Effector memory CD4-positive, alpha-beta T cell (primary cell): Measurements from ENCODE around the gene CNTFR.
A peak's percentile ranks its signal among the peaks of the same experiment; 100 is the strongest.
"Not testable (repeated sequence)": the region's sequence is repeated elsewhere in the genome, so short reads cannot be mapped to it uniquely, and the experiment has no call there.

ENCODE experiments used
- DNase-seq, 3 donors: peaks; one replicate each; pipeline ENCODE4 v3.0.0-alpha.2; 2020
- H3K27ac ChIP-seq: 2 replicates; pipeline ENCODE4 v1.7.0; 2013; ENCODE audit warnings: mild to moderate bottlenecking, low read length, moderate library complexity; ENCODE audit not compliant: insufficient read depth, poor library complexity, severe bottlenecking
- H3K27me3 ChIP-seq: replicated peaks from 2 replicates; pipeline ENCODE4 v1.7.0; 2013; ENCODE audit warnings: mild to moderate bottlenecking, low read length; ENCODE audit not compliant: insufficient read depth, control insufficient read depth, poor library complexity, severe bottlenecking
- H3K36me3 ChIP-seq: 2 replicates; pipeline ENCODE4 v1.7.0; 2013; ENCODE audit warnings: mild to moderate bottlenecking, low read length, moderate library complexity; ENCODE audit not compliant: control insufficient read depth, insufficient read depth
- H3K4me1 ChIP-seq: 2 replicates; pipeline ENCODE4 v1.7.0; 2013; ENCODE audit warnings: low read length, mild to moderate bottlenecking; ENCODE audit not compliant: control insufficient read depth, insufficient read depth, poor library complexity, severe bottlenecking
- H3K4me3 ChIP-seq: 2 replicates; pipeline ENCODE4 v1.7.0; 2013; ENCODE audit warnings: low read length, low read depth, mild to moderate bottlenecking; ENCODE audit not compliant: insufficient read depth, poor library complexity, severe bottlenecking
- H3K9me3 ChIP-seq: 2 replicates; pipeline ENCODE4 v1.7.0; 2013; ENCODE audit warnings: mild to moderate bottlenecking, low read length, moderate library complexity; ENCODE audit not compliant: control insufficient read depth
- total RNA-seq, 3 donors: gene quantifications; one replicate each; lab custom pipeline; 2026; lab: John Stamatoyannopoulos, UW

The CNTFR gene
- total RNA-seq, result 0 reads per million in 3 donors

DNA sequence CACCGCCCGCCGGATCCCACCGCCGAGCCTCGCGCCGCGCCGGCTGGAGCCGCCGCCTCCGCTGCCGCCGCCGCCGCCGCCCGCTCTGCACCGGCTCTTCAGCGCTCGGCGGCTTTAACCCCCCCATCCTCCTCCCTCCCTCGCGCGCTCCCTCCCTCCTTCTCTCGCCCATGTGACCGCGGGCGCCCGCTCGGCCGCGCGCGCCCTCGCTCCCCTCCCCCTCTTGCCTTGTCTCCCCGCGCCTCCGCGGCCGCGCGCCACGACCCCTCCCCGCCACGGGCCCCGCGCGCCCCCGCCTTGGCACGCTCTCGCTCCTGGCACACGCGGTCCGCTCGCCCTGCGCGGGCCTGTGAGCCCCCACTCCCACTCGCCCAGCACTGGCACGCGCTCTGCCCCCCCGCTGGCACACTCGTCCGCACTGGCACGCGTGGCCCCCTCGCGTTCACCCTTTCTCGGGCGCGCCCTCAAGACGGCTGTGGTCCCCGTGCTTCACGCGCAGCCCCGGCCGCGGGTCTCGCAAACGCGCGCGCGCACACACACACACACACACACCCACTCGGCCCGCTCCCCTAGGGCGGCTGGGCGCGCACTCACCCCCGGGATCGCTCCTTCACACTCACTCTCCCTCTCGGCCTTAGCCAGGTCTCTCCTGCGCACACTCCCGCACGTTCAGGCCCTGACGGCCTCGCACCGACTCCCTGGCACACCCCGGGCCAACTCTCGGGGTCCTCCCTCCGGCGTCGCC lies at the start of gene CNTFR:
Gene CNTFR, minus strand, starts transcription at position 89 of the 745 bp plus-strand sequence. CDS start 20,743 bp downstream, outside the sequence.
- Histone ChIP-seq H3K4me3 (peak within 1 kb of the TSS; percentile 73), H3K27me3 (peaks cover 54% of the 10 kb centered on the region), H3K9me3 (no peaks in the 10 kb centered on the region), H3K36me3 (no peaks in the 10 kb centered on the region), H3K27ac (no peak within 1 kb of the TSS), H3K4me1 (peaks cover 24% of the 10 kb centered on the region)
- no peak for DNase-seq

DNA sequence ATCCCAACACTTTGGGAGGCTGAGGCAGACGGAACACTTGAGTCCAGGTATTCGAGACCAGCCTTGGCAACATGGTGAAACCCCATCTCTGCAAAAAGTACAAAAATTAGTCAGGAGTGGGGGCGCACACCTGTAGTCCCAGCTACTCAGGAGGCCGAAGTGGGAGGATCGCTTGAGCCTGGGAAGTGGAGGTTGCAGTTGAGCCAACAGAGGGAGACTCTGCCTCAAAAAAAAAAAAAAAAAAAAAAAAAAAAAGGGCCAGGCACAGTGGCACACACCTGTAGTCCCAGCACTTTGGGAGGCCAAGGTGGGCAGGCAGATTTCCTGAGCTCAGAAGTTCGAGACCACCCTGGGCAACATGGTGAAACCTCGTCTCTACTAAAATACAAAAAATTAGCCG lies 49.8 kb upstream of the CNTFR start:
- peaks cover 31% of the 10 kb centered on the region for H3K4me1 ChIP-seq
- DNase-seq, H3K36me3 ChIP-seq, H3K9me3 ChIP-seq, H3K4me3 ChIP-seq, H3K27ac ChIP-seq, H3K27me3 ChIP-seq: not testable (repeated sequence)

DNA sequence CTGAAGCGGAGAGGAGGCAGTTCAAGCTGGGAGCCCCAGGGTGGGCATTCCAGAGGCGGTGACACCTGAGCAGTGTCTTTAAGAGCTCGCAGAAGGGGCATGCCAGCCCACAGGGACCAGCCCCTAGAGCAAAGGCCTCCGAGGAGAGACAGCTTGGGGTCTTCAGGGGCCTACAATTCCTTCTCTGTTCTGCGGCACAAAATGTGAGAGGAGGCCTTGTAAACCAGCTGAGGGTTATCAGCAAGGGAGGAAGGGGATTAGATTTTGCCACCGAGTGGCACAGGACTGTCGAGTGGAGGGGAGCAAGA lies 48.6 kb upstream of the CNTFR start:
- H3K4me3 ChIP-seq, result peak overlapping the region; percentile 71
- H3K9me3 ChIP-seq, result no peaks in the 10 kb centered on the region
- H3K27me3 ChIP-seq, result no peaks in the 10 kb centered on the region
- peak overlapping the region; percentile 73 for H3K27ac ChIP-seq
- H3K4me1 ChIP-seq, result peaks cover 31% of the 10 kb centered on the region
- DNase-seq, result no peak
- no peaks in the 10 kb centered on the region for H3K36me3 ChIP-seq

DNA sequence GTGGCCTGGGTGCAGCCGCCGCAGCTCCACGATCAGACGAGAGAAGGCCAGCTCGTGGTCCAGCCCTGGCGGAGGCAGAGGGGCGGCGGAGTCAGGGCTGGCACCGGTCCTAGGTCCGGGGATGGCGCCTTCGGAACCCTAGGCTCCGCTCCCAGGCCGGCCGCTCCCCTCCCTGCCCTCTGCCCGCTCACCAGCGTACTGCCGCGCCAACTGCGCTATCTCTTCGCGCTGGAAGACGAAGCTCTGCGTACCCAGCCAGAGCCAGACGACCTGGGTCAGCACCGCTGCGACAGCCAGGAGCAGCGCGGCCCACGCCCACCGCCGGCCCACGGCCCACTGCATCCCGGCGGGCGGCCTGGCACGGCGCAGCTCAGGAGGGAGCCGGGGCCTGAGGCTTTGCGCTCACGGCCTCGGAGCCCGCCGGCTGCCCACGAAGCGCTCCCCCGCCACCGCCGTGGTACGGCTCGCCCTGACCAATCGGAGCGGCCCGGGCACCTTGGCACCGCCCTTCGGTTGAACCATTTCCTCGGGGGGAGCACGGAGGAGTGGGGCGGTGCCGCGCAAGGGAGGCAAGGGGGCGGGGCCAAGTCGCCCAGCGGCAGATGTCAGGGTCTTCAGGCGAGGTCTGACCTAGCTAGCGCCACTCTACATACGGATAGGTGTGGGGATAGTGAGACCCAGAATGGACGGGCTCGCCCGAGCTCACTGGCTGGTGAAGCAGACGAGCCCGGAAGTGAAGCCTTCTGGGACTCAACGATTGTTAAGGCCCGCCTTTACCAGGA lies 48.0 kb upstream of the CNTFR start, which contains the start of gene SIGMAR1:
Gene SIGMAR1, minus strand, starts transcription at position 432 of the 782 bp plus-strand sequence. Its CDS starts 90 bp downstream, at position 342.
- H3K36me3 ChIP-seq, result no peaks in the 10 kb centered on the region
- H3K27me3 ChIP-seq, result no peaks in the 10 kb centered on the region

DNA sequence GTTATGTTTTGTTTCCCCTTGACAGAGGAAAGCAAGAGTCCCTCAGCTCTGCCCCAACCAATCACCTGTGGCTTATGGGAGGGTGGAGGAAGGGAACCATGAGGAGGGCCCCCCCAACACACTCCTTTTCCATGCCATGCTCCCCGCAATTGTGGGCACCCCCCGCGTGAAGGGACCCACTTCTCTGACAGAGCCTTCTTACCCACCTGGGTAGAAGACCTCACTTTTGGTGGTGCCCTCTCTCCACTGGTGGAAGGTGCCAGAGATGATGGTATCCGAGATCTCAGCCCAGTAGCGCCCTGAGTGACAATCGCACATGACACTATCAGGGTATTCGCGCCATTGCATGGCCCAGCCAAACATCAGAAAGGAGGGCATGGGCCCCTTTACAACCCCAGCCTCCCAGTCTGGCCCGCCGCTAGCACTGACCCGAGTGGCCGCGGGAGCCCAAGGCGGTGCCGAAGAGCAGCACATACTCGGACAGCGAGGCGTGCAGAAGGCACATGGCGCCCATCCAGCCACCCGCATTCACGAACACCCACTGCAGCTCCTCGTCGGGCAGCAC lies 47.3 kb upstream of the CNTFR start:
- DNase-seq, result no peak
- Histone ChIP-seq H3K36me3 (no peaks in the 10 kb centered on the region), H3K27ac (peak overlapping the region; percentile 73), H3K4me3 (peak overlapping the region; percentile 71), H3K27me3 (no peaks in the 10 kb centered on the region), H3K9me3 (no peaks in the 10 kb centered on the region), H3K4me1 (peaks cover 31% of the 10 kb centered on the region)

More for the DNA sequence above, 48.0 kb upstream of the CNTFR start, which contains the start of gene SIGMAR1:
- H3K9me3 ChIP-seq, result no peaks in the 10 kb centered on the region
- peaks cover 31% of the 10 kb centered on the region for H3K4me1 ChIP-seq
- peak; percentile 84 to 89 (median 88) for DNase-seq
- H3K27ac ChIP-seq, result peak within 1 kb of the TSS; percentile 73
- H3K4me3 ChIP-seq, result peak within 1 kb of the TSS; percentile 71

- H3K27ac ChIP-seq, result no peak overlapping the region
- H3K9me3 ChIP-seq, result no peaks in the 10 kb centered on the region
- no peaks in the 10 kb centered on the region for H3K36me3 ChIP-seq
- H3K27me3 ChIP-seq, result no peaks in the 10 kb centered on the region
- DNase-seq, result no peak
- no peak overlapping the region for H3K4me3 ChIP-seq
- peaks cover 31% of the 10 kb centered on the region for H3K4me1 ChIP-seq
Measured at GRCh38 chr9:34635556-34635955, 46.0 kb upstream of the CNTFR start.

DNA sequence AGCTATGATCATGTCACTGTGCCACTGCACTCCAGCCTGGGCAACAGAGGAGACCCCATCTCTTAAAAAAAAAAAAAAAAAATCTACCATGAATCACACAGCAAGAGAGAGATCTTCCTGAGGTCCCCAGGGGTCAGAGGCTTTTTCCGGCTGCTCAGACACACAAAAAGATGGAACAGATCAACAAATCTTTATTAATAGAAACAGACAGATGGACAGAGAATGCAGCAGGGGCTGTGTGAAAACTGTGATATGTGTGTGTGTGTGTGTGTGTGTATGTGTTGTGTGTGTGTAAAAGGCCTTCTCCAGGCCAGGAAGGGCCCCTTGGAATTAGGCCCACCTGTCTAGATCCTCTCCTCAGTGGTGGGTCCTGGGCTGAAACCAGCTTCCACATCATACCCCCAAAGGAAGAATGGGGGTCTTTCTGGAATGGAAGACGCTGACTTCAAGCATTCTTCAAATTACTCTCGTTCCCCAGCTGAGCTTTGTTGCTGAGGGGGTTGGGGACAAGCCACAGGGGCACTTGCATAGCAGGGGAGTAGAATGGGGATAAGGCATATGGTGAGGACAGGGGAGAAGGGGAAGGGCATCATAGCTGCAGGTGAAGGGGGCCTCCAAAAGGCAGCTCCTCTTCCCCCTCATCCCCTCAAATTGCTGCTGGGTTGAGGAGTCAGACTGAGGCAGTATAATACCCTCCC lies 45.2 kb upstream of the CNTFR start:
- Histone ChIP-seq H3K9me3 (no peaks in the 10 kb centered on the region), H3K36me3 (no peaks in the 10 kb centered on the region), H3K4me1 (peaks cover 31% of the 10 kb centered on the region), H3K4me3 (no peak overlapping the region), H3K27ac (no peak overlapping the region), H3K27me3 (peaks cover 3% of the 10 kb centered on the region)
- DNase-seq, result no peak

- H3K9me3 ChIP-seq, result no peaks in the 10 kb centered on the region
- peak; percentile 51 to 68 (median 54) for DNase-seq
- peaks cover 37% of the 10 kb centered on the region for H3K4me1 ChIP-seq
Measured at GRCh38 chr9:34633851-34634550, 44.5 kb upstream of the CNTFR start.

GRCh38 chr9:34633166-34633565 lies 43.6 kb upstream of the CNTFR start:
- Histone ChIP-seq H3K36me3 (no peaks in the 10 kb centered on the region), H3K4me1 (peaks cover 38% of the 10 kb centered on the region), H3K4me3 (no peak overlapping the region), H3K9me3 (no peaks in the 10 kb centered on the region), H3K27me3 (peaks cover 16% of the 10 kb centered on the region), H3K27ac (no peak overlapping the region)
- no peak for DNase-seq

More at GRCh38 chr9:34633851-34634550, 44.5 kb upstream of the CNTFR start:
- Histone ChIP-seq H3K27me3 (peaks cover 10% of the 10 kb centered on the region), H3K4me3 (no peak overlapping the region), H3K27ac (no peak overlapping the region), H3K36me3 (no peaks in the 10 kb centered on the region)
